ENCODE measurements around the gene ZIC4.

The ZIC4 gene

GRCh38 chr3:147428754-147429153, 22.4 kb upstream of the ZIC4 start:
- TF ChIP-seq, protein P1, sequence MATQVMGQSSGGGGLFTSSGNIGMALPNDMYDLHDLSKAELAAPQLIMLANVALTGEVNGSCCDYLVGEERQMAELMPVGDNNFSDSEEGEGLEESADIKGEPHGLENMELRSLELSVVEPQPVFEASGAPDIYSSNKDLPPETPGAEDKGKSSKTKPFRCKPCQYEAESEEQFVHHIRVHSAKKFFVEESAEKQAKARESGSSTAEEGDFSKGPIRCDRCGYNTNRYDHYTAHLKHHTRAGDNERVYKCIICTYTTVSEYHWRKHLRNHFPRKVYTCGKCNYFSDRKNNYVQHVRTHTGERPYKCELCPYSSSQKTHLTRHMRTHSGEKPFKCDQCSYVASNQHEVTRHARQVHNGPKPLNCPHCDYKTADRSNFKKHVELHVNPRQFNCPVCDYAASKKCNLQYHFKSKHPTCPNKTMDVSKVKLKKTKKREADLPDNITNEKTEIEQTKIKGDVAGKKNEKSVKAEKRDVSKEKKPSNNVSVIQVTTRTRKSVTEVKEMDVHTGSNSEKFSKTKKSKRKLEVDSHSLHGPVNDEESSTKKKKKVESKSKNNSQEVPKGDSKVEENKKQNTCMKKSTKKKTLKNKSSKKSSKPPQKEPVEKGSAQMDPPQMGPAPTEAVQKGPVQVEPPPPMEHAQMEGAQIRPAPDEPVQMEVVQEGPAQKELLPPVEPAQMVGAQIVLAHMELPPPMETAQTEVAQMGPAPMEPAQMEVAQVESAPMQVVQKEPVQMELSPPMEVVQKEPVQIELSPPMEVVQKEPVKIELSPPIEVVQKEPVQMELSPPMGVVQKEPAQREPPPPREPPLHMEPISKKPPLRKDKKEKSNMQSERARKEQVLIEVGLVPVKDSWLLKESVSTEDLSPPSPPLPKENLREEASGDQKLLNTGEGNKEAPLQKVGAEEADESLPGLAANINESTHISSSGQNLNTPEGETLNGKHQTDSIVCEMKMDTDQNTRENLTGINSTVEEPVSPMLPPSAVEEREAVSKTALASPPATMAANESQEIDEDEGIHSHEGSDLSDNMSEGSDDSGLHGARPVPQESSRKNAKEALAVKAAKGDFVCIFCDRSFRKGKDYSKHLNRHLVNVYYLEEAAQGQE (IDR thresholded peaks at IDR 0.05; ENCODE audit: low read depth), result no peak
- TF ChIP-seq EGR1 (IDR thresholded peaks at IDR 0.05), result no peak
- no peak for TF ChIP-seq TEAD4 (IDR thresholded peaks at IDR 0.05)
- no peak for TF ChIP-seq USF1 (IDR thresholded peaks at IDR 0.05)
- no peak for TF ChIP-seq TCF12 (IDR thresholded peaks at IDR 0.05; ENCODE audit: low read depth)
- no peak for TF ChIP-seq FOXM1 (IDR thresholded peaks at IDR 0.05; ENCODE audit: borderline replicate concordance, low read depth)
- TF ChIP-seq RAD21 (IDR thresholded peaks at IDR 0.05; ENCODE audit: low read depth), result no peak
- no peak for TF ChIP-seq ZBTB7A (IDR thresholded peaks at IDR 0.05; ENCODE audit: low read depth)

- no peak for TF ChIP-seq NFIC (IDR thresholded peaks at IDR 0.05)
- no peak for TF ChIP-seq FOXM1 (IDR thresholded peaks at IDR 0.05; ENCODE audit: borderline replicate concordance, low read depth)
- no peak for TF ChIP-seq RAD21 (IDR thresholded peaks at IDR 0.05; ENCODE audit: low read depth)
- TF ChIP-seq EP300 (IDR thresholded peaks at IDR 0.05; ENCODE audit: borderline replicate concordance), result no peak
- TF ChIP-seq TCF12 (IDR thresholded peaks at IDR 0.05; ENCODE audit: low read depth), result no peak
- TF ChIP-seq CREB1 (IDR thresholded peaks at IDR 0.05; ENCODE audit: low read depth), result no peak
- no peak for TF ChIP-seq USF1 (IDR thresholded peaks at IDR 0.05)
- TF ChIP-seq YY1 (IDR thresholded peaks at IDR 0.05; ENCODE audit: low read depth), result no peak
- TF ChIP-seq, protein P1 (IDR thresholded peaks at IDR 0.05; ENCODE audit: low read depth), result no peak
- TF ChIP-seq CEBPB (IDR thresholded peaks at IDR 0.05), result no peak
- TF ChIP-seq, protein P2, sequence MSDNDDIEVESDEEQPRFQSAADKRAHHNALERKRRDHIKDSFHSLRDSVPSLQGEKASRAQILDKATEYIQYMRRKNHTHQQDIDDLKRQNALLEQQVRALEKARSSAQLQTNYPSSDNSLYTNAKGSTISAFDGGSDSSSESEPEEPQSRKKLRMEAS (IDR thresholded peaks at IDR 0.05), result no peak
- no peak for TF ChIP-seq TAF1 (IDR thresholded peaks at IDR 0.05; ENCODE audit: low read depth)
- TF ChIP-seq TEAD4 (IDR thresholded peaks at IDR 0.05), result no peak
- no peak for TF ChIP-seq EGR1 (IDR thresholded peaks at IDR 0.05)
- no peak for TF ChIP-seq ZBTB7A (IDR thresholded peaks at IDR 0.05; ENCODE audit: low read depth)
Observed at GRCh38 chr3:147428326-147428725, 22.0 kb upstream of the ZIC4 start.

- TF ChIP-seq CREB1 (IDR thresholded peaks at IDR 0.05; ENCODE audit: low read depth), result no peak
- no peak for TF ChIP-seq EP300 (IDR thresholded peaks at IDR 0.05; ENCODE audit: borderline replicate concordance)
- no peak for TF ChIP-seq TCF12 (IDR thresholded peaks at IDR 0.05; ENCODE audit: low read depth)
- no peak for TF ChIP-seq CEBPB (IDR thresholded peaks at IDR 0.05)
- no peak for TF ChIP-seq TEAD4 (IDR thresholded peaks at IDR 0.05)
- TF ChIP-seq ZBTB7A (IDR thresholded peaks at IDR 0.05; ENCODE audit: low read depth), result no peak
- TF ChIP-seq USF1 (IDR thresholded peaks at IDR 0.05), result no peak
- no peak for TF ChIP-seq TAF1 (IDR thresholded peaks at IDR 0.05; ENCODE audit: low read depth)
- TF ChIP-seq FOXM1 (IDR thresholded peaks at IDR 0.05; ENCODE audit: borderline replicate concordance, low read depth), result no peak
- TF ChIP-seq, protein P1 (IDR thresholded peaks at IDR 0.05; ENCODE audit: low read depth), result no peak
- TF ChIP-seq RAD21 (IDR thresholded peaks at IDR 0.05; ENCODE audit: low read depth), result no peak
- TF ChIP-seq, protein P2 (IDR thresholded peaks at IDR 0.05), result no peak
- TF ChIP-seq YY1 (IDR thresholded peaks at IDR 0.05; ENCODE audit: low read depth), result no peak
- TF ChIP-seq NFIC (IDR thresholded peaks at IDR 0.05), result no peak
- TF ChIP-seq EGR1 (IDR thresholded peaks at IDR 0.05), result no peak
Observed at GRCh38 chr3:147427746-147428145, 21.4 kb upstream of the ZIC4 start.

DNA sequence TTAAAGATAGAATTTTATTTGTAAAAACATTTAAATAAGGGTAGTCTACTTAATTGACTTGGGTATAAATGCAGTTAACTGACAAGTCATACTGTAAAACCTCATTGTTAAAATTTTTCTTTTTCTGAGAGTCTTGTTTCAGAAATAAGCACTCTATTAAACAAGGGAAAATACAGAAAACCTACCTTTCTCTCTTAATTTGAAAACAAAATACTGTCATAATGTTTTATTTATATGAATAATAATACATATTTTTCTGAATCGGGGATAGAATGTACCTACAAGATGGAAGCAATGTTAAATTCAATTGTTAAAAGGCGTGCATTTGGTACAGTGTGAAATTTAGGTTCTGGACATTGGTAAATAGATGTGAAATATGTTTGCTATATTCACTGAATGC, 20.6 kb upstream of the ZIC4 start:
- TF ChIP-seq RAD21 (IDR thresholded peaks at IDR 0.05; ENCODE audit: low read depth) (no peak), NFIC (IDR thresholded peaks at IDR 0.05) (no peak), ZBTB7A (IDR thresholded peaks at IDR 0.05; ENCODE audit: low read depth) (no peak), USF1 (IDR thresholded peaks at IDR 0.05) (no peak), EP300 (IDR thresholded peaks at IDR 0.05; ENCODE audit: borderline replicate concordance) (no peak), TAF1 (IDR thresholded peaks at IDR 0.05; ENCODE audit: low read depth) (no peak)
